Colonic mucosa (tissue), 4 donors: ENCODE measurements around the gene ABHD17A. TPM values are rescaled to one million over a fixed set of nuclear protein-coding genes. Genes with fewer than 3 reads are reported as not detected.

Experiments
- DNase-seq: peaks from one replicate; pipeline ENCODE4 v3.0.0-alpha.2; 2020
- H3K27ac ChIP-seq: fragments of 200-600 bp; one replicate; pipeline ENCODE4 v1.8.0; 2021
- H3K27me3 ChIP-seq: fragments of 200-600 bp; one replicate; pipeline ENCODE4 v1.8.0; 2021
- H3K36me3 ChIP-seq: fragments of 200-600 bp; one replicate; pipeline ENCODE4 v1.8.0; 2021
- H3K4me1 ChIP-seq: fragments of 200-600 bp; one replicate; pipeline ENCODE4 v1.8.0; 2021; ENCODE audit warnings: mild to moderate bottlenecking
- H3K4me3 ChIP-seq: fragments of 200-600 bp; one replicate; pipeline ENCODE4 v1.8.0; 2021
- H3K9ac ChIP-seq, 2 donors: one replicate each; pipeline ENCODE4 v1.7.0; 2013; ENCODE audit warnings: control low read depth in 2 of 2, low read depth in 2 of 2, low read length in 2 of 2
- H3K9me3 ChIP-seq: fragments of 200-600 bp; one replicate; pipeline ENCODE4 v1.8.0; 2021
- CTCF ChIP-seq: fragments of 200-600 bp; IDR thresholded peaks from one replicate; pipeline ENCODE4 v1.8.0; 2022; ENCODE audit warnings: antibody characterized with exemption, mild to moderate bottlenecking
- intact Hi-C: fragments of 100-400 bp; cut with DNase I; formaldehyde crosslinking; loops from one replicate; pipeline ENCODE4 v1.14.1; 2022
- total RNA-seq, 2 donors: library from RNA; stranded (reverse); fragmentation: NEBNext Ultra II Directional in 1 of 2; extraction: Animal tissue kit (Norgen Biotek cat#: 25700) in 1 of 2; gene quantifications; one replicate each; pipeline ENCODE4 v1.2.1, GENCODE V29; 2021
- donor health status: healthy.
- donor health status: DM: no; HTN: no; CAD: no.
- donor health status: DM: no; HTN: no; CAD: no.

ABHD17A gene
- total RNA-seq, 2 donors from 2014 or later, result 53.3 to 78.5 TPM

GRCh38 chr19:1849886-1850398 is 35.4 kb downstream of the ABHD17A start:
- no peak overlapping the region for H3K9ac ChIP-seq
- H3K27ac ChIP-seq, result no peak overlapping the region
- DNase-seq, result no peak
- H3K4me1 ChIP-seq, result peaks cover 14% of the 10 kb centered on the region
- no peaks in the 10 kb centered on the region for H3K36me3 ChIP-seq
- H3K27me3 ChIP-seq, result no peaks in the 10 kb centered on the region
- TF ChIP-seq CTCF, result no peak
- H3K9me3 ChIP-seq, result no peaks in the 10 kb centered on the region
- no peak overlapping the region for H3K4me3 ChIP-seq
- intact Hi-C loops, result no loop called here

GRCh38 chr19:1849132-1849474 is 36.2 kb downstream of the ABHD17A start:
- intact Hi-C loops, result no loop called here
- H3K27ac ChIP-seq, result no peak overlapping the region
- H3K27me3 ChIP-seq, result no peaks in the 10 kb centered on the region
- TF ChIP-seq CTCF, result no peak
- DNase-seq, result no peak
- H3K4me1 ChIP-seq, result peaks cover 15% of the 10 kb centered on the region
- H3K4me3 ChIP-seq, result no peak overlapping the region
- H3K9ac ChIP-seq, result no peak overlapping the region
- no peaks in the 10 kb centered on the region for H3K9me3 ChIP-seq
- no peaks in the 10 kb centered on the region for H3K36me3 ChIP-seq

- DNase-seq, result peak; percentile 99
- Histone ChIP-seq H3K4me1 (peaks cover 15% of the 10 kb centered on the region), H3K9me3 (no peaks in the 10 kb centered on the region), H3K9ac (peak within 1 kb of the TSS; percentile 81 to 93), H3K27ac (peak within 1 kb of the TSS; percentile 97), H3K4me3 (peak within 1 kb of the TSS; percentile 100), H3K27me3 (no peaks in the 10 kb centered on the region), H3K36me3 (no peaks in the 10 kb centered on the region)
- peak; percentile 96 for TF ChIP-seq CTCF
- intact Hi-C loops, result no loop called here
These were observed 36.7 kb downstream of the ABHD17A start, which contains the start of gene REXO1 for GRCh38 chr19:1848399-1849131. Gene REXO1 (minus strand): TSS chr19:1848483. CDS start chr19:1848358, 125 bp downstream.

GRCh38 chr19:1847684-1848398 is 37.5 kb downstream of the ABHD17A start:
- Histone ChIP-seq H3K4me3 (peak overlapping the region; percentile 100), H3K36me3 (no peaks in the 10 kb centered on the region), H3K9ac (peak overlapping the region; percentile 81 to 93), H3K27me3 (no peaks in the 10 kb centered on the region), H3K27ac (peak overlapping the region; percentile 97), H3K4me1 (peaks cover 15% of the 10 kb centered on the region), H3K9me3 (no peaks in the 10 kb centered on the region)
- peak; percentile 63 for DNase-seq
- intact Hi-C loops, result no loop called here
- TF ChIP-seq CTCF, result no peak

- no peaks in the 10 kb centered on the region for H3K36me3 ChIP-seq
- H3K27ac ChIP-seq, result peak overlapping the region; percentile 97
- no peak for DNase-seq
- peak overlapping the region; percentile 81 to 93 for H3K9ac ChIP-seq
- peak overlapping the region; percentile 100 for H3K4me3 ChIP-seq
- TF ChIP-seq CTCF, result no peak
- intact Hi-C loops, result no loop called here
- peaks cover 15% of the 10 kb centered on the region for H3K4me1 ChIP-seq
- H3K27me3 ChIP-seq, result no peaks in the 10 kb centered on the region
- H3K9me3 ChIP-seq, result no peaks in the 10 kb centered on the region
These were observed 38.0 kb downstream of the ABHD17A start for GRCh38 chr19:1847348-1847683.
